HG02798 (cell line): ENCODE measurements around the gene CLCN6.

Experiments used
- ATAC-seq: cut with Tn5 transposase; IDR thresholded peaks from one replicate; pipeline ENCODE4 v1.9.1; 2021; ENCODE audit warnings: mild to moderate bottlenecking; ENCODE audit not compliant: unreplicated experiment, poor library complexity

Gene CLCN6

GRCh38 chr1:11874258-11874562 is 68.2 kb downstream of the CLCN6 start:
- ATAC-seq, result no peak

DNA sequence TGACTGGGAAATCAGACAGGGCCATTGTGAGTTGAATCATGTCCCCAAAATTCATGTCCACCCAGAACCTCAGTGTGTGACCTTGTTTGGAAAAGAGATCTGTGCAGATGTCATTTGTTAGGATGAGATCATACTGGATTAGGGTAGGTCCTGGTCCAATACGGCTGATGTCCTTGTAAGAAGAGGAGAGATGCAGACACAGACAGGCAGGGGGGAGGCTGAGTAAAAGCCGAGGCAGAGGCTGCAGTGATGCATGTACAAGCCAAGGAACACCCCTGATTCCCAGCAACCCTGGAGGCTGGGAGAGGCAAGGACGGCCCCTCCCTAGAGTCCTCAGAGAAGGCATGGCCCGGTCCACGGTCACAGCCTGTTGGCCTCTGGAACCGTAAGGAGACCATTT is 68.6 kb downstream of the CLCN6 start:
- ATAC-seq, result no peak

- ATAC-seq, result no peak
Observed at GRCh38 chr1:11875094-11875493, 69.1 kb downstream of the CLCN6 start.

DNA sequence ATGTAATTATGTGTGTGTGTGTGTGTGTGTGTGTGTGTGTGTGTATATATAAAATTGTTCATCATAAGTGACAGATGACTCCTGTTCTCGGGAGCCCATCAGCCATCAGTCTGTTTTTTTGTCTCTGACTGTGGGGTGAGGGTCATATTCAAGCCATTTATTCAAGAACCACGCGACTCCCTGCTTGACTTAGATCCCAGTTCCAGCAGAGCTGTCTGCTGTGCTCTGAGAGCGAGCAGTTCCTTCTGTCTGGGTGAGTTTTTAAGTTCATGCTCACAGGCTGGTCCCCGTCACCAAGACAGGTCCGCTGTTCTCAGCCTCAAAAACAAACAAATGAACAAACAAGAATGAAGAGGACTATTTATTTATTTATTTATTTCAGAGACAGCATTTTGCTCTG is 71.1 kb downstream of the CLCN6 start:
- ATAC-seq, result no peak

DNA sequence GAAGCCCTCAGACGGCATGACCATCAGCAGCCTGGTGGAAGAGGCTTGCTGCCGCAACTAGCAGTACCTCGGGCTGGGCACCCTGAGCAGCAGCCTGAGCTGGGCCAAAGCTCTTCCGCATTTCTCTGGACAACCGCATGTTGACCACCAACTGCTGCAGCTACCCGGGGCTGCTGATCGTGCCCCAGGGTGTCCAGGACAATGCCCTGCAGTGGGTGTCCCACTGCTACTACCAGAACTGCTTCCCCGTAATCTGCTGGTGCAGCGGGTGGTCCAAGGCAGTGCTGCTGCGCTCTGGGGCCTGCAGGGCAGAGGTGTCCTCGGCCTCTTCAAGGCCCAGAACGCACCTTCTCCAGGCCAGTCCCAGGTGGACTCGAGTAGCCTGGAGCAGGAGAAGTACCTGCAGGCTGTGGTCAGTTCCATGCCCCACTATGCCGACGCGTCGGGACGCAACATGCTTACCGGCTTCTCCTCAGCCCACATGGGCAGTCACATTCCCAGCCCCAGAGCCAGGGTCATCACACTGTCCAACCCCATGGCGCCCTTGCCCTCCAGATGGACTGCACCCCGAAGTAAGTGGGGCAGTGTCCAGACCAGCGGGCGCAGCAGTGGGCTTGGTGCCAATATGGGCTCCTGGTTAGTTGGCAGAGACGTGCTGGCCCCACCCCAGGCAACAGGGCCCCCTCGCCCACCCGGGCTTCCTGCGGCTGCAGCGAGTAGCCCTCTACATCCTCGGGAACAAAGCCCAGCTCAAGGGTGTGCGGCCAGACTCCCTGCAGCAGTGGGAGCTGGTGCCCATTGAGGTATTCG is 72.3 kb downstream of the CLCN6 start:
- no peak for ATAC-seq

GRCh38 chr1:11878891-11879190 is 72.8 kb downstream of the CLCN6 start:
- ATAC-seq, result no peak

DNA sequence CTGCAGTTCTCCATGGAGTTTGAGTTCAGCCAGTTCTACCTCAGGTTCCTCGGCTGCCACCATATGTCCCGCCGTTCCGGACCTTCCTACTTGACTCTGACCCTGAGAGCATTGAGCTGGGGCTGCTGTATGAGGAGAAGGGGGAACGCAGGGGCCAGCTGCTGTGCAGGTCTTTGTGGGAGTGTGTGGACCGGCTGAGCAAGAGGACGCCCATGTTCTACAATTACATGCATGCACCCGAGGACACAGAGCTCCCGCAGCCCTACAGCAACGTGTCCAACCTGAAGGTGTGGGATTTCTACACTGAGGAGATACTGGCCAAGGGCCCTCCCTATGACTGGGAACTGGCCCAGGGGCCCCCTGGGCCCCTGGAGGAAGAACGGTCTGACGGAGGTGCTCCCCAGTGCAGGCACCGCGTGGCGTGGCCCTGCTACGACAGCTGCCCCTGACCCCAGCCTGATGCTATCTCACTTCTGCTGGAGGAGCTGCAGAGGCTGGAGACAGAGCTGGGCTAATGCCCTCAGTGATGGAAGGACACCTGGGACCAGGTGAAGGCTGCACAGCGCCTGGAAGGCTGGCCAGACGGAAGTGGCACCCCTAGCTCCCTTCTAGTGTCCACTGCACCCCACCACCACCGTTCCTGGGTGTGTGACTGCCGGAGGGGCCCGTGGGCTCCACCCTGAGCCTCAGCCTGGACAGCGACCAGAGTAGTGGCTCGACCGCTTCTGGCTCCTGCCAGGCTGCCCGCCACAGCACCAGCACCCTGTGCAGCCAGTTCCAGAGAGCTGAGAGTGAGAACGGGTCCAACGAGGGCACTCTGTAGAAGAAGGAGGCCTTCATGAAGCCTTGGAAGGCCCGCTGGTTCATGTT is 73.6 kb downstream of the CLCN6 start:
- no peak for ATAC-seq

DNA sequence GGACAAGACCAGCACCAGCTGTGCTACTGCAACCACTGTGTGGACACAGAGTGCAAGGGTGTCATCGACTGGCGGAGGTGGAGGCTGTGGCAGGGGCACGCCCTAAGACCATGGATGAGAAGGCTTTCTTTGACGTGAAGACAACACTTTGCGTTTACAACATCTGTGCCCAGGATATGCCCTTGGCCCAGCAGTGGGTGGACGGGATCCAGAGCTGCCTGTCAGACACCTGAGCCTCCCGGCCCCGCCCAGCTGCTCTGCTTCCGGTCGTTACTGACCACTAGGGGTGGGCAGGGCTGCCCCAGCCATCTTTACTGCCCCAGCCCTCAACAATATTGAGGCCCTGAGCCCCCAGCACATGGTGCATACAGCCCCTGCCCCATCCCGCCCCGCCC is 74.2 kb downstream of the CLCN6 start:
- no peak for ATAC-seq

- ATAC-seq, result no peak
Observed at GRCh38 chr1:11880911-11881748, 75.1 kb downstream of the CLCN6 start.

DNA sequence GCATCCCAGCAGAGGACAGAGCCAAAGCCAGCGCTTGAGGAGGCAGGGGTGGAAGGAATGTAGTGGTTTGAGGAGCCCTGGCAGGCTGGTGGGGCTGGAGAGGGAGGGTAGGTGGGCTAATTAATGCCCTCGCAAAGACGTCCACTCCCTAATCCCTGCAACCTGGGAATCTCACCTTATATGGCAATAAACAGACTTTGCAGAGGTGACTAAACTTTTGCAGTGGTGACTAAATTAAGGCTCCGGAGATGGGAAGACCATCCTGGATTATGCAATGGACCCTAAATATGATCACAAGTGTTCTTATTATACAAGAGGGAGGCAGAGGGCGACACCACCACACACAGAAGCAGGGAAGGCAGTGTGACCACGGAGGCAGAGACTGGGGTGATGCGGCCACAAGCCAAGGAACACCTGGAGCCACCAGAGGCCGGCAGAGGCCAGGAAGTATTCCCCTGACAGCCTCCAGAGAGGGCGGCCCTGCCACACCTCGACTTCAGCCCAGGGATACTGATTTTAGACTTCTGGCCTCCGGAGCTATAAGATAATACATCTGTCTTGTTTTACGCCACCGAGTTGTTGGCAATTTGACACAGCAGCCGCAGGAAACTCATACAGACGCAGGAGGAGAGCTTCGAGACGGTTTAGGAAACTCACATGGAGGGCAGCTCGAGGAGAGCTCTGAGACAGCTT is 75.9 kb downstream of the CLCN6 start:
- no peak for ATAC-seq

GRCh38 chr1:11882814-11883538 is 77.0 kb downstream of the CLCN6 start:
- ATAC-seq, result no peak

GRCh38 chr1:11885916-11886315 is 79.9 kb downstream of the CLCN6 start:
- no peak for ATAC-seq

GRCh38 chr1:11886986-11887665 is 81.1 kb downstream of the CLCN6 start:
- no peak for ATAC-seq

GRCh38 chr1:11887666-11888007 is 81.6 kb downstream of the CLCN6 start:
- no peak for ATAC-seq

DNA sequence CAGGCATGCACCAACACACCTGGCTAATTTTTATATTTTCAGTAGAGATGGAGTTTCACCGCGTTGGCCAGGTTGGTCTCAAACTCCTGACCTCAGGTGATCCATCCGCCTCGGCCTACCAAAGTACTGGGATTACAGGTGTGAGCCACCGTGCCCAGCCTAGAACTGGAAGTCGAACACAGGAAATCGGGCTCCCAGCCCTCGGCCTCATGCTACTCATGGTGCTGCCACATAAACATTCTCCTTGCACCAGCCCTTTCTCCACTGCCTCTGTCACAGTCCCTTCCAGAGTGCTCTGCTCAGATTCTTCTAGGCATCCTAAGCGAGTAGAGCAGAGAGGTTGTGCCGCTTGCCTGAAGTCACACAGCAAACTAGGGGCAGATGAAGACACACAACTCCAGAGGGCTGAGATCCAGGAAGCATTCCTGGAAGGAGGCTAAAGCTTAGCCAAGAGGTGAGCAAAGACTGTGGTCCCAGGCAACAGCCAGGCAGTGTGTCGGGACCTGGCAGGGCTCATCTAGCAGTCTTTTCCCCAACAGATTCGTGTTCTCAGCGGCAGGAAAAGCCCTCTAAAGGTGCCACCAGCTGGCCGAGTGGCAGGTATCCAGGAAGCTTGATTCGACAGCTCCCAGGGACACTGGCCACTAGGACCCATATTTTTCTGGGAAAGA is 82.3 kb downstream of the CLCN6 start:
- no peak for ATAC-seq

DNA sequence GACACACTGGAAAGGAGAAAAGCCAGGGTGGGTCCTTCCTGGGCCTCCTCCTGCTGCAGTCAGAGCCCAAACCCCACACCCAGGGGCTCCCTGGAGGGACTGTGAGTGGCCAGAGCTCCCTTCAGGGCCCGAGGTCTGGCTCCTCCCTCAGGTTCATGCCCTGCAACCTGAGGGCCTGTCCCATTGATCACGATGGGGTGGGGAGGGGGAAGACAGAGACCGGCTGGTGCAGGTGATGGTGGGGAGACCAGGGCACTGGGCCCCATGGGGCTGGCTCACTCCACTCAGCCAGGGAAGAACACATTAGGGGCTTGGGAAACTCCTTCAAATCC is 82.9 kb downstream of the CLCN6 start:
- no peak for ATAC-seq

DNA sequence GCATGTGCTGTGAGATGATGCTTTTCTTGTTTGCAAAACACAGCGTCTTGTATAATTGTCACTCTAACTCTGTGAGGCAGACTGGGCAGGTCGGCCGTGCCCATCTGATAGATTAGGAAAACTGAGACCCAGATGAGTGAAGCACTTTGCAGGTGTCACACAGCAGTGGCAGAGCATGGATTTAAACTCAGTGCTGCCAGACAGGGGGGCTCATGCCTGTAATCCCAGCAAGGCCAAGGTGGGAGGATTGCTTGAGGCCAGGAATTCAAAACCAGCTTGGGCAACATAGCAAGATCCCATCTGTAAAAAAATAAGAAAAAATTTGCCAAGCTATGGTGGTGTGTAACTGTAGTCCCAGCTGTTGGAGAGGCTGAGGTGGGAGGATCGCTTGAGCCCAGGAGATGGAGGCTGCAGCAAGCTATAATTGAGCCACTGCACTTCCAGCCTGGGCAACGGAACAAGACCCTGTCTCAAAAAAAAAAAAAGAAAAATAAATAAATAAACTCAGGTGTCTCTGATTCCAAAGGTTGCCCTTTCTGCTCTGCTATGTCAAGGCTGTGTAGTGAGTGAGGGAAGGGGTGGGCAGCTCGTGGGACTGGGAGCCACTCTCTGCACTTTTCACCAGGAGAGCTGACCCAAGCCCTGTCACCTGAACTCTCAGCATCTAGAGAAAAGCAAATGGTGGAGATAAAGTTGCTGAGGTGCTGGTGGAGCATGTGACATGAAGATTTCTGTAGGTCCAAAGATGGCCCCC is 85.6 kb downstream of the CLCN6 start:
- ATAC-seq, result no peak
